IPS DF 6.9 (cell line): ENCODE results near the gene C17orf113.

Source experiments
- DNase-seq: peaks from one replicate; pipeline ENCODE4 v3.0.0-alpha.2; 2013; ENCODE audit warnings: low read depth, low spot score
- H3K27ac ChIP-seq: one replicate; pipeline ENCODE4 v1.5.1; 2013; ENCODE audit warnings: low read length, control low read depth
- H3K27me3 ChIP-seq: 2 replicates; pipeline ENCODE4 v1.6.1; 2013; ENCODE audit warnings: mild to moderate bottlenecking, low read length; ENCODE audit not compliant: control insufficient read depth, insufficient read depth
- H3K36me3 ChIP-seq: 2 replicates; pipeline ENCODE4 v1.6.1; 2013; ENCODE audit warnings: low read length; ENCODE audit not compliant: control insufficient read depth, insufficient read depth
- H3K4me1 ChIP-seq: 2 replicates; pipeline ENCODE4 v1.6.1; 2013; ENCODE audit warnings: low read length; ENCODE audit not compliant: control insufficient read depth, insufficient read depth
- H3K4me3 ChIP-seq: 2 replicates; pipeline ENCODE4 v1.5.1; 2013; ENCODE audit warnings: mild to moderate bottlenecking, low read length
- H3K9me3 ChIP-seq: 2 replicates; pipeline ENCODE4 v1.6.1; 2013; ENCODE audit warnings: low read length, inconsistent platforms; ENCODE audit not compliant: control insufficient read depth, insufficient read depth
- WGBS: extraction: QIAGEN DNeasy Blood & Tissue Kit; methylation state at CpG from one replicate; pipeline ENCODE4 v1.1.7; 2013; ENCODE audit warnings: mixed read lengths, missing lambda C conversion rate; ENCODE audit not compliant: insufficient read length, insufficient coverage; 5-methylcytosine and 5-hydroxymethylcytosine counted together

The C17orf113 gene

DNA sequence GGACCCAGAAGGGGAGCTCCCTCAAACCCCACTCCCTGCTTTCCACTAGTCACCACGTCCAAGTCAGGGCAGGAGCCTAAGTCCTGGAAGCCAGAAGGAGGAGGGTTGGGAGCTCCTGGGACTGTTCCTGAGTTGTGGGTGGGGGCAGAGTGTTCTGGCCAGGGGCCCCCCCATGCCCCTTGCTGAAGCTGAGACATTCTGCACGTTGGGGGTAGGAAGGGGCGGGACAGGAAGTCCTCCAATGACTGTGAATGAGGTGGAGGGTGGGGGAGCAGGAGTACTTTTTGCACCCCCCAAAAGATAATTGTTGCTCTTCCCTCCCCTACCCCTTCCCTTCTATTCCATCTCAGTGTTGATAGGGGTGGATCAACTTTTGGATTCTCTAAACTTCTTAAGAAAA, 21.4 kb upstream of the C17orf113 start:
- H3K27ac ChIP-seq: no peak overlapping the region
- no peaks in the 10 kb centered on the region for H3K36me3 ChIP-seq
- H3K9me3 ChIP-seq: no peaks in the 10 kb centered on the region
- H3K4me1 ChIP-seq: peaks cover 3% of the 10 kb centered on the region; the same call in 1 of the 2 replicates
- peak overlapping the region; percentile 48; the same call in 1 of the 2 replicates for H3K4me3 ChIP-seq
- no peaks in the 10 kb centered on the region for H3K27me3 ChIP-seq
- WGBS: no CpG with 5 or more reads among the region's 3 CpGs
- no peak for DNase-seq

DNA sequence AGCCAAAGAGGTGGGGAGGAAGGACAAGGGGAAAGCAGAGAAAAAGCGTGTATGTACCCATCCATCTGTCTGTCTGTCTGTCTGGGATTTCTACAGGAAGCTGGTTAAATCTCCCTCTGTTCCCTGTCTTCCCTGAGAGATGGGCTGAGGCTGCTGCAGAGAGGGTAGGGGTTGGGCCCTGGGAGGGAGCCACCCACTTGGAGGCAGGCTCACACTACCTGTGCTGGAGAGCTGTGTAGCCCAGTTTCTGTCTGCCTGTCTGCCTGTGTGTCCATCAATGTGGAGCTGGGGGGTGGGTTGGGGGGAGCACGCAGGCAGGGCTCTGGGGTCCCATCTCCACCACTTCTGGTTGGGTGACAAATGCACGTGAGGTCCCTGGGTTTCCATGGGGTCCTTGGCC, 18.6 kb upstream of the C17orf113 start:
- H3K27ac ChIP-seq: no peak overlapping the region
- H3K4me3 ChIP-seq: no peak overlapping the region
- H3K4me1 ChIP-seq: peaks cover 3% of the 10 kb centered on the region; the same call in 1 of the 2 replicates
- no peak for DNase-seq
- no CpG with 5 or more reads among the region's 3 CpGs for WGBS
- no peaks in the 10 kb centered on the region for H3K36me3 ChIP-seq
- no peaks in the 10 kb centered on the region for H3K9me3 ChIP-seq
- H3K27me3 ChIP-seq: no peaks in the 10 kb centered on the region

- H3K36me3 ChIP-seq: no peaks in the 10 kb centered on the region
- no CpG with 5 or more reads among the region's 12 CpGs for WGBS
- H3K27ac ChIP-seq: no peak overlapping the region
- no peak for DNase-seq
- H3K4me3 ChIP-seq: no peak overlapping the region
- H3K27me3 ChIP-seq: no peaks in the 10 kb centered on the region
- H3K4me1 ChIP-seq: peaks cover 5% of the 10 kb centered on the region
- no peaks in the 10 kb centered on the region for H3K9me3 ChIP-seq
Observed at GRCh38 chr17:42067371-42068091, 17.1 kb upstream of the C17orf113 start.

- peaks cover 6% of the 10 kb centered on the region for H3K4me1 ChIP-seq
- no CpG with 5 or more reads among the region's 2 CpGs for WGBS
- H3K27ac ChIP-seq: no peak overlapping the region
- H3K27me3 ChIP-seq: no peaks in the 10 kb centered on the region
- H3K9me3 ChIP-seq: no peaks in the 10 kb centered on the region
- no peak overlapping the region for H3K4me3 ChIP-seq
- DNase-seq: no peak
- no peaks in the 10 kb centered on the region for H3K36me3 ChIP-seq
Observed at GRCh38 chr17:42065201-42065600, 14.8 kb upstream of the C17orf113 start.

DNA sequence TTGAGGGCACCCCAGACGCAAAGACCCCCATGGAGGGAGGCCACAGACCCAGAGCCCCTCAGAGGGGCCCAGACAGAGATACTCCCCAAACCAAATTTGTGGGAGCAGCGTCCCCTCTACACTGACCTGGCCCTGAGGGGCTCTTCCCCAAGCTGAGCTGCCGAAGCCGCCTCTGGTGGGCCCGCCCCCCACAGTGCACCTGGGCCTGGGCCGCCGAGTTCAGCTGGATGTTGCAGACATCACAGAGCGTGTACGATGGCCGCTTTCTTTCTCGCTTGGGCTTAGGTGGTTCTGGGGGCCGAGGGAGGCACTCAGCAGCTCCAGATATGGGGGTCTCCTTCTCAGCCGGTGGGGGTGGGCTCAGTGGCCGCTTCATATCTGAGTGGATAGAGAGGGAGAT, 12.3 kb upstream of the C17orf113 start:
- Histone ChIP-seq H3K27me3 (no peaks in the 10 kb centered on the region), H3K36me3 (no peaks in the 10 kb centered on the region), H3K27ac (no peak overlapping the region), H3K9me3 (no peaks in the 10 kb centered on the region), H3K4me1 (peaks cover 6% of the 10 kb centered on the region), H3K4me3 (no peak overlapping the region)
- DNase-seq: no peak
- no CpG with 5 or more reads among the region's 14 CpGs for WGBS

- H3K4me1 ChIP-seq: peaks cover 4% of the 10 kb centered on the region; the same call in 1 of the 2 replicates
- no peaks in the 10 kb centered on the region for H3K36me3 ChIP-seq
- H3K4me3 ChIP-seq: no peak overlapping the region
- H3K27me3 ChIP-seq: no peaks in the 10 kb centered on the region
- no peaks in the 10 kb centered on the region for H3K9me3 ChIP-seq
- no peak for DNase-seq
- H3K27ac ChIP-seq: no peak overlapping the region
- WGBS: no CpG with 5 or more reads among the region's 5 CpGs
Observed at GRCh38 chr17:42061646-42062487, 11.5 kb upstream of the C17orf113 start.

- no peak for DNase-seq
- WGBS: no CpG with 5 or more reads among the region's 4 CpGs
- Histone ChIP-seq H3K4me3 (no peak overlapping the region), H3K9me3 (no peaks in the 10 kb centered on the region), H3K36me3 (no peaks in the 10 kb centered on the region), H3K27ac (no peak overlapping the region), H3K27me3 (no peaks in the 10 kb centered on the region), H3K4me1 (peaks cover 4% of the 10 kb centered on the region; the same call in 1 of the 2 replicates)
Observed at GRCh38 chr17:42060231-42060630, 9.8 kb upstream of the C17orf113 start.

DNA sequence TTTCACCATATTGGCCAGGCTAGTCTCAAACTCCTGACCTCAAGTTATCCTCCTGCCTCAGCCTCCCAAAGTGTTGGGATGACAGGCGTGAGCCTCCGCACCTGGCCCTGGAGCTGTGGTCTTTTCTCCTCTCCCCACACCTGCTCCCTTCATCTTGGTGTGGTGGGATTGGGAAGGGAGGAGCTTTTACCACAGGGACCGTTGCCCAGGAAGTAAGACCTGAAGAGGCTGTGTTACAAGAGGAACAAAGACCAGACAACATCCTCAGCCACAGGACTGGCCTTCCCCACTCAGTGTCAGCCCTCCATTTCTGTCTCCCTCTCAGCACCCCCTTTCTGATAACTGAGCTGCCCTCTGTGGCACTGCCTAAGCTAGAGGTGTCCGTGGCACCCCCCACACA, 9.4 kb upstream of the C17orf113 start:
- Histone ChIP-seq H3K27me3 (no peaks in the 10 kb centered on the region), H3K27ac (no peak overlapping the region), H3K9me3 (no peaks in the 10 kb centered on the region), H3K4me1 (peaks cover 4% of the 10 kb centered on the region; the same call in 1 of the 2 replicates), H3K4me3 (no peak overlapping the region), H3K36me3 (no peaks in the 10 kb centered on the region)
- no CpG with 5 or more reads among the region's 4 CpGs for WGBS
- no peak for DNase-seq

- no peak for DNase-seq
- Histone ChIP-seq H3K36me3 (no peaks in the 10 kb centered on the region), H3K4me3 (no peak overlapping the region), H3K4me1 (peaks cover 7% of the 10 kb centered on the region; the same call in 1 of the 2 replicates), H3K27ac (no peak overlapping the region), H3K9me3 (no peaks in the 10 kb centered on the region), H3K27me3 (no peaks in the 10 kb centered on the region)
- no CpG with 5 or more reads among the region's 7 CpGs for WGBS
Observed at GRCh38 chr17:42058063-42058462, 7.7 kb upstream of the C17orf113 start.

DNA sequence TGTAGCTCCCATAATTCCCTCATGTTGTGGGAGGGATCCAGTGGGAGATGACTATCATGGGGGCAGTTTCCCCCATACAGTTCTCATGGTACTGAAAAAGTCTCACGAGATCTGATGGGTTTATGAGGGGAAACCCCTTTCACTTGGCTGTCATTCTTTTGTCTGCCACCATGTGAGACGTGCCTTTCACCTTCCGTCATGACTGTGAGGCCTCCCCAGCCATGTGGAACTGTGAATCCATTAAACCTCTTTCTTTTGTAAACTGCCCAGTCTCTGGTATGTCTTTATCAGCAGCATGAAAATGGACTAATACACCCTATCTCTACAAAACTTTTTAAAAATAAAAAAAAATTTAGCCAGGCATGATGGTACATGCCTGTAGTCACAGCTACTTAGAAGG, 6.2 kb upstream of the C17orf113 start:
- Histone ChIP-seq H3K36me3 (no peaks in the 10 kb centered on the region), H3K27me3 (no peaks in the 10 kb centered on the region), H3K4me1 (peaks cover 6% of the 10 kb centered on the region; the same call in 1 of the 2 replicates), H3K9me3 (no peaks in the 10 kb centered on the region), H3K4me3 (no peak overlapping the region), H3K27ac (no peak overlapping the region)
- no peak for DNase-seq
- no CpG with 5 or more reads among the region's 3 CpGs for WGBS
